GM12801 (cell line): ENCODE data around the gene DSCAML1.

Source experiments
- CTCF ChIP-seq: IDR thresholded peaks from one replicate; pipeline ENCODE4 v1.5.1; 2011; ENCODE audit warnings: control low read depth; ENCODE audit not compliant: insufficient read length; ENCODE audit errors: extremely low read depth

The DSCAML1 gene

DNA sequence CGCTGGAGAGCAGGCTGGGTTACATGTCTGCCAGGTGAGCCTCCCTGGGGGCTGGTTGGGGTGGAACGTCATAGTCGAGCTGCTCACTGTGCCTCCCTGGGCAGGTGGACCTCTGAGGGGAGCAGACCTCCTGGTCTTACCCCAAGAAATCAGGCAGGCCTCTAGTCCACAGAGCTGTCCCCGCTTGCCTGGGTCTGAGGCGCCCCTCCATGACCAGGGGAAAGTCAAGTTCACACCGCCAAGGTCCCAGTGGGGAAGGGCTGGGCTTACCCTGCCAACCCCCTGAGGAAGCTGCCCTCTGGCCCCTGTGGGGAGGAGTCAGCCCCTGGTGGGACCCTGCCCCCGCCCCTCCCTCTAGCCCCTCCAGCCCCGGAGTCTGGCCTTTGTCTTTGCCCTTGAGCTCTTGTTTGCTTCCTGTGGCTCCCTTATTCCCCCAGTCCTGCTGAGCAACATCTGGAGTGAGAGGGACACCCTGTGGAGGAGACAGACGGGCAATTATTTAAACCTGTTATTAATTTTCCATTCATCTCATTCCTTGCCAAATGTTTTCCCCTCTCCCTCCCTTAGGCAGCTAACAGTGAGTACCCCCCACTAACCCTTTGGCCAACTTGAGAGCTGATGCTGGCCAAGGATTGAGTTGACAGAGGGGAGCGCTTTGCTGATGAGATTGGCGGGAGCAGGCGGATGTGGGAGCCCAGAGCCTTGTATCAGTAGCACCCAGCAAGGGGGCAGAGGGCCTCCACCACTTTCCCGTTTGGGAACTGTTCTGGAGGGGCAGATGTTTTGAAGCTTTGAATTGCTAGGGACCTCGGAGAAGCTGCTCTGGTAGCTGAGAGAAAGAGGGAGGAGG is 385.9 kb downstream of the DSCAML1 start:
- TF ChIP-seq CTCF: no peak

DNA sequence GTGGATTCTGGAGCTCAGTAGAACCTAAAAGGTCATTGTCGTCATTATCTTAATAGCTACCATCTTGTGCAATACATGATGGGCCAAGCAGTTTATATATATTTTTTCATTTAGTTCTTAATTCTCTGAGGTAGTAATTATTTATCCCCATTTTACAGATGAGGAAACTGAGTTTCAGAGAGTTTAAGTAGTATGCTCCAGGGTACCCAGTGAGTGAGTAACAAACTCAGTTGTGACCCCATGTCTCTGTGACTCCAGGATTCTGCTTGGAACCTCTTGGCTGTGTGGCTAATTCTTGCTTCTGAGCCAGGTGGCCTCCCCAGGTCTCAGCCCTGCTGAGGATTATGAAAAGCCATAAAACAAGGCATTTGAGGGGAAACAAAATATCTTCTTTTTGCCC is 386.8 kb downstream of the DSCAML1 start:
- TF ChIP-seq CTCF: no peak

GRCh38 chr11:117409511-117409910 is 387.5 kb downstream of the DSCAML1 start:
- TF ChIP-seq CTCF: no peak

- no peak for TF ChIP-seq CTCF
Observed at GRCh38 chr11:117408356-117408755, 388.7 kb downstream of the DSCAML1 start.

GRCh38 chr11:117407016-117407415 is 390.0 kb downstream of the DSCAML1 start:
- no peak for TF ChIP-seq CTCF

DNA sequence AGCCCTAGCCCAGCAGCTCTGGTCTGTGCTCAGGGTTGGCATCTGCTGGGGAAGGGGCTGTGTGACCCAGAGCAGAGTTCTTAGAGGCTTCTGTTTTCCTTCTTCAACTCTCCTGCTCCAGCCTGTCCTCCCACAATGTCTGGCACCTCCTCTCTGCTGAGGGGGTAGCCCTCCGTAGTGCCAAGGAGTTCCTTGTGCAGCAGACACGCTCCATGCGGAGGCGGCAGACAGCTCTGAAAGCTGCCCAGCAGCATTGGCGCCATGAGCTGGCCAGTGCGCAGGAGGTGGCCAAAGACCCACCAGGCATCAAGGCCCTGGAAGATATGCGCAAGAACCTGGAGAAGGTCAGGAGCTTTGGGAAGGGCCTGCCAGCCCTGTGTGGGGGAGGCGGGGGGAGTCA is 400.0 kb downstream of the DSCAML1 start:
- no peak for TF ChIP-seq CTCF

GRCh38 chr11:117395476-117395875 is 401.5 kb downstream of the DSCAML1 start:
- no peak for TF ChIP-seq CTCF
